Renal cortex interstitium (tissue), 11 donors: Measurements from ENCODE around the gene MAP3K5. TPM values are rescaled to one million over a fixed set of nuclear protein-coding genes. Genes with fewer than 3 reads are reported as not detected.
"Not testable (repeated sequence)": the region's sequence is repeated elsewhere in the genome, so short reads cannot be mapped to it uniquely, and the experiment has no call there.

Experiments used
- DNase-seq, 11 donors: peaks; one replicate each; pipeline ENCODE4 v3.0.0-alpha.2; 2013; ENCODE audit warnings: low read depth in 9 of 11, low spot score in 4 of 11; ENCODE audit errors: extremely low read depth in 1 of 11
- polyA plus RNA-seq, 3 donors: library from polyadenylated mRNA; unstranded; fragments of 120-200 nt; gene quantifications; one replicate each; pipeline ENCODE4 v1.2.1, GENCODE V29; 2013; ENCODE audit not compliant: insufficient read length in 3 of 3

Gene MAP3K5
- polyA plus RNA-seq, 3 donors, result 5.1 to 10.0 (median 5.6) TPM

DNA sequence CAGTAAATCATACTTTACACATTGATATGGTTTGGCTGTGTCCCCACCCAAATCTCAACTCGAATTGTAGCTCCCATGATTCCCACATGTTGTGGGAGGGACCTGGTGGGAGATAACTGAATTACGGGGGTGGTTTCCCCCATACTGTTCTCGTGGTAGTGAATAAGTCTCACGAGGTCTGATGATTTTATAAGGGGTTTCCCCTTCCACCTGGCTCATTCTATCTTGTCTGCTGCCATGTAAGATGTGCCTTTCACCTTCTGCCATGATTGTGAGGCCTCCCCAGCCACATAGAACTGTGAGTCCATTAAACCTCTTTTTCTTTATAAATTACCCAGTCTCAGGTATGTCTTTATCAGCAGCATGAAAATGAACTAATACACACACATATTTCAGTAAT is 79.6 kb downstream of the MAP3K5 start:
- DNase-seq, result not testable (repeated sequence)

DNA sequence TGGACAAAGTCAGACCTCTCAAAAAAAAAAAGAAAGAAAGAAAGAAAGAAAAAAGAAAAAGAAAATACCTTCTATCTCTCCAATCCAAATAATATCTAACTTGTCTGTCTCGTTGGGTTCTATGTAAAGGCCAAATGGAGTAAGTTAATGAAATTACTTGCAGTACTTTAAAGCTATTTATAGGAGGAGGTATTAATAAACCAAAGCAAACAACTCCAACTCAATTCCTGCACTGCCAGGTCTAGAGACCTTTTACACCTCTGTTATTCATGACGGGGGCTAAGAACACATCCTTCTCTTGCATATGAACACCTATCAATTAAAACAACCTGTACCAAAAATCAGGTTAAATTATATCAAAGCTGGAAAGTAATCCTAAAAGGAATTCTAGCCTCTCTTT is 80.6 kb downstream of the MAP3K5 start:
- no peak for DNase-seq

DNA sequence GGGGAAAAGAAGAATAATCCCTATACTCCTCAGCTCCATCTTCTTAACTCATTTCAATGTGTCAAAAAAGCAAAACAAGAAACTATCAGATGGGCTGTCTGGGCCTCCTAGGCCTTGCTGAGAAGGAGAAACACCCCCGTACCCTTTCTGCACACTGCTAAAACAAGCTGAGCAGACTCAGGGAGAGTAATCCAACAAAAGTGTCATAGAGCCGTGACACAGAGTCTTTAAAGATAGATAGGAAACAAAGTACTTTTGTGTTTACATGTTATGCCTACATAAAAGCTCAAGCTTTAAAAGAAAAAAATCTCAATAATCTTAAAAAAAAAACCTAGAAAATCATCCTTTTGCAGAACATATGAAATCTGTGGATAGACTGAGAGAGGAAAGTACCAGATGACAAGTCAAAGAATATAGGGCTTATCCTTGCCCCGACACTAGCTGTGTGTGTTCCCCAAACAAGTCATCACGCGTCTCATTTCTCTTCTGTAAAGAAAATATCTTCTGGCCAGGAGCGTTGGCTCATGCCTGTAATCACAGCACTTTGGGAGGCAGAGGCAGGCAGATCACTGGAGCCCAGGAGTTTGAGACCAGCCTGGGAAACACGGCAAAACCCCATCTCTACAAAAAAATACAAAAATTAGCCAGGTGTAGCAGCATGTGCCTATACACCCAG is 81.3 kb downstream of the MAP3K5 start:
- DNase-seq, result no peak

- no peak for DNase-seq
These were observed 82.8 kb downstream of the MAP3K5 start for GRCh38 chr6:136709429-136709828.

GRCh38 chr6:136706430-136706829 is 85.8 kb downstream of the MAP3K5 start:
- DNase-seq, result no peak

DNA sequence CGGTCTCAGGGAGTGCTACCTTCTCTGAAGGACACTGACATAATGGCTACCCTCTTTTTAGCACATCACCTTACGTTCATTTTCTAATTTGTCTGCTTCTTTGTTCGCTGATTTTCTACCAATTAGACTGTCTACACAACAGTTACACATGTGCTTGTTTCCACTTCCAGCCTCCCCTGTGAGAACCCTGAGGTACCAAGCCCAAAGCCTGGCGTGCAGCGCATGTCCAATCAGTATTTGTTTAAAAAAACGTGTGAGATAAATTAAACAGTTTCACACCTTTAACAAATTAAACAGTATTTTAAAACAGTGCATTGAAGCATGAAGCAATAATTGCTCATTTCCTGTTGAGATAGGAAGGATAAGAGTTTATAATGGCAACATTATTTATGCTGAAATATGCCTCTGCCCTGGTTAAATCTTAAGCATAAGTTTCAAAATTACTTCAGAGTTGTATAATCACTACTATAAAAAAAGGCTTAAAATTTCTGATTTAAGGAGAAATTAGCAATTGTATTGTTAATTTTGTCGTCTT is 88.9 kb downstream of the MAP3K5 start:
- DNase-seq, result no peak

DNA sequence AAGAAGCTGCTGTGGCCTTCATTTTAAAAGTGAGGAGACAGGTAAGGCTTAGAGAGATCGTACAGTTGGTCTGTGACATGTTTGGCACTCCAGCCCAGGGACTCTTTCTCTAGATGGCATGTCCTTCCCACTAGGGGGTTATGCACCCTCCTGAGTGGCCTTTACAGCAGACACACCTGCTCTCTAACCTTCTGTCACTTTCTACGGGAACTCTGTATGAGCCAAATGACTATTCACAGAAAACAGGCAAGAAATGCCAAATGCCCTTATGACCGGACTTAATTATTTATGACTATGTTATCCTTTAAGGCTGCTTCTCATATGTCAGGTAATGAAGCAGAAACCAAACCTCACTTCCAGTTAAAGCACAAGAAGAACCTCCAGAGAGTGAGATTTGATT is 91.2 kb downstream of the MAP3K5 start:
- no peak for DNase-seq

GRCh38 chr6:136699358-136699757 is 92.9 kb downstream of the MAP3K5 start:
- no peak for DNase-seq

- DNase-seq, result no peak
These were observed 95.4 kb downstream of the MAP3K5 start for GRCh38 chr6:136696783-136697364.

DNA sequence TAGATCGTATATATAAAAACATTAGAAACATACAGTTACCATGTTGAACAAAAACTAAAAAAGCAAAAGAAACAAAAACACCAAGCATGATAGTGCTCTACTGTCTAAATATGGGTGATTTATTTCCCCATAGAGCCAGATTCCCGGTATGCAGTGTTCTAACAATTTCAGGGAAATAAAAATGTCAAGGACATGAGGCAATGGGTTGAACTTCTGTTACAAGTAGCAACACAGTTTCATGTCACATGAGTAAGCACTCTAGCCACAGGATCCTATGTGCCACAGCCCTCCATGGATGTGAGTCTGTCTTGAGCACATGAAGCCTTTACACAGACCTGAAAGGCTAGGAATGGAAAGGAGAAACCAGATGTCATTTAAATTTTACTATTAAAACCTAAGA is 96.0 kb downstream of the MAP3K5 start:
- DNase-seq, result peak in 7 of 11 donors; percentile 7 to 41 (median 24)

GRCh38 chr6:136695412-136695811 is 96.9 kb downstream of the MAP3K5 start:
- no peak for DNase-seq

DNA sequence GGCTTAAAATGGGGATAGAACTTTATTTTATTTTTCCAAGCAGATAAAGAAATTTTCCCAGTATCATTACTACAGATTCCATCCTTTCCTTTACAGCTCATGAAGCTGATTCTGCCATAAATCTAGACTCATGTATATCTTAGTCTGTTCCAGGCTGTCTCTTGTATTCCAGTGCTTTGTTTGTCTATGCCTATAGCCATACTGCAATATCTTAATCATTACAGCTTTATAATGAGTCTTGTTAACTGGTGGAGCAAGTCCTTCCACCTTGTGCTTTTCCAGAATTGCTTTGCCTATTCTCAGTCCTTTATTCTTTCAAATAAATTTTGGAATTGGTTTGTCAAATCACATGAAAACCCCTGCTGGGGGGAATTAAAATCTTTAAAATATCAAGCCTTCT is 99.2 kb downstream of the MAP3K5 start:
- no peak for DNase-seq

DNA sequence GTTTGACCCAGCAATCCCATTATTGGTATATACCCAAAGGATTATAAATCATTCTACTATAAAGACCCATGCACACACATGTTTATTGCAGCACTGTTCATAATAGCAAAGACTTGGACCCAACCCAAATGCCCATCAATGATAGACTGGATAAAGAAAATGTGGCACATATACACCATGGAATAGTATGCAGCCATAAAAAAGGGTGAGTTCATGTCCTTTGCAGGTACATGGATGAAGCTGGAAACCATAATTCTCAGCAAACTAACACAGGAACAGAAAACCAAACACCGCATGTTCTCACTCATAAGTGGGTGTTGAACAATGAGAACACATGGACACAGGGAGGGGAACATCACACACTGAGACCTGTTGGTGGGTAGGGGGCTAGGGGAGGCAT is 104.4 kb downstream of the MAP3K5 start:
- not testable (repeated sequence) for DNase-seq

DNA sequence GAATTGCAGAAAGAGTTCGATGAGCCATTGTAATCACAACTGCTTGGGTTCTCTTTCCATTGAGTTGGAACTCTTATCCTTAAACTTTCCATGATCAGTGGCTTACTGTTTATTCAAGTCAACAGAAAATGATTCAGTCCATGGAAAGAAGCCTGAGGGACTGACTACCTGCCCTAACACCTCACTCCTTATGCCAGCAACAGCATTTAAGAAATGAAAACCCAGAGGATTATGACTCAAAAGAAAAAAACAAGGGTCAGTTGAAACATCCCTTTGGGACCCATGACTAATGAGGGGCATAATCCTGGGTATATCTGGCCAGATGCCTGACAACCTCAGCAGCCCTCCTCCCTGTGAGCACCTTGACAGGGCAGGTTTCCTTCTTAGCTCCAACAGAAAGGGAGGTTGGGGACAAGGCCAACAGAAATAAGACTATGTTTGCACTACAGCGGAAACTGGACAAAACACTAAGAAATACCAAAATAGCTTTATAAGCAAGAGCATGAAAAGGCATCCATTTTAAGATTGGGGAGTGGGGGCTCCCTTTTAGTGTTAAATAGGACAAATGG is 106.7 kb downstream of the MAP3K5 start:
- DNase-seq, result no peak

DNA sequence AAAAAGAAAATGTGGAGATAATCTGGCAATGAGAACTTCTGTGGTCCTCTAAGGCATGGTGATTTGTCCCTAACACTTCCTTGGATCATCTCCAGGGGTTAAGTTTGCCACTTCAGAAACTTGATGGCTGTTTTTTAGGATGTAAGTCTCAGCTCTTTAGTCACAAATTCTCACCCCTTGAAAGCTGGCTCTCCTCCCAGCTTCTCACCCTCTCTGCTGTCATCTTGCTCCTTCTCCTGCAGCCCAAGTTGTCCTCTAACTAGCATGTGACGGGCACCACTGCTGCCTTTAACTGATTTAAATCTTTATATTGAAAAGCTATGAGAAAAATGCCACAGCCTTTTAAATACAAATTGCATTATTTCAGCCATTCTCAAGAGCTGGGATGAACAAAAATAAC is 107.8 kb downstream of the MAP3K5 start:
- DNase-seq, result no peak

DNA sequence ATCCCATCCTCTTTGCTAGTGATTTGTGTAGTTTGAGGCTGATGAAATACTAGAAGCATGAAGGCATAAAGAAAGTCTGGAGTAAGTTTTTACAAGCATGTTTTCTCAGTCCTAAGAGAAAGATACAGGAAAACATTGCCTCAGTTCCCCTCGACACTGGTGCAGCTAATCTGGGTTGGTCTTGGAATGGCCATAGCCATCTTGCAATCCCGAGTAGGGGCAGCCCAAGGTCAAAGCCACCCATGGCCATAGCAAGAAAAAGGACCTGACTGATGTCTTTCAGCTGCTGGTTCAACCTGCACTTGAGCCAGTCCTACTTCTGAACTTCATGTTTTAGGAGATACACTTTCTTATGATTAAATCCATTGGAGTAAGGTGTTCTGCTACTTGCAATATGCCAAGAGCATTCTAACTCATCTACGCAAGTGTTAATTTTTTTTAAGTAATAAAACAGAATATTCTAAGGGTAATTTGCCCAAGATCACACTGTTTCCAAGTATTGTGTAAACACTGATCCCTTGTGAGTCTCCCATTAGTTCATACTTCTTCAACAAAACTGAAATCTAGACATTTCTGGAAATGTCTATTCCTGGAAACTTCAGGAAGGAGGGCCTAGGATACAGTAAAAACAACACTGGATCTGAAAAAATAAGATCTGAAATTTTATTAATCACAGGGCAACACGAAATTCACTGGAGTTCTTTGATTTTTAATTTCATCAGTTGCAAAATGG is 108.9 kb downstream of the MAP3K5 start:
- no peak for DNase-seq

DNA sequence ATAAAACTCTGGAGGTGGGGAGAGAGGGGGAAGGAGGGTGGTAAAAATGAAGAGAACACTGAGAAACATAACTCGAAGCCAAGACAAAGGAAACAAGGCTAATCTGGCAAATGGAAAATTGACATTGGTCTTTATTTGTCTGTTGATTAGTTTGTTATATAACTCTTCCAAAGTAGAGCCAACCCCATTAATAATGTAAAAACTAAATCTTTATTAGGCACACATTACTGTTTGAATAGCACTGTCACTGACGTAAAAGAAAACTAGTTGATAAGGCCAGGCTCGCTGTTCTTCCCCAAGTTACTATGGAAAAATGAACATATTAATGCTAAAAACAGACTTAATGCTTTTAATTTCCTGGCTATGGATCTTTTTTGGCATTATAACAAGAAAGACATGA is 110.0 kb downstream of the MAP3K5 start:
- DNase-seq, result no peak

GRCh38 chr6:136677822-136678221 is 114.5 kb downstream of the MAP3K5 start:
- peak in 6 of 11 donors; percentile 12 to 48 (median 36) for DNase-seq

DNA sequence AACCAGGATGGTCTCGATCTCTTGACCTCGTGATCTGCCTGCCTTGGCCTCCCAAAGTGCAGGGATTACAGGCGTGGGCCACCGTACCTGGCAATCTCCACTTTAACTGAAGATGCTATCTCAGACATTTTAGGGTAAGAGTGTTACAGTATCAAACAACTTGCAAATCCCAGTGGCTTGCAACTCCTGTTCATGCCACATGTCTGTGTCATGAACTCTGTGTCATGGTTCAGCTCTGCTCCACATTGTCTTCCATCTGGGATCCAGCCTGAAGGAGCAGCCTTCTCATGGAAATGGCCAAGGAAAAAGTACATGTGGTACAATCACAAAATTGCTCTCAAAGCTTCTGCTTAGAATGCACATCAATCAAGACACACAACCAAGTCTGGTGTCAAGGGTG is 114.9 kb downstream of the MAP3K5 start:
- no peak for DNase-seq

DNA sequence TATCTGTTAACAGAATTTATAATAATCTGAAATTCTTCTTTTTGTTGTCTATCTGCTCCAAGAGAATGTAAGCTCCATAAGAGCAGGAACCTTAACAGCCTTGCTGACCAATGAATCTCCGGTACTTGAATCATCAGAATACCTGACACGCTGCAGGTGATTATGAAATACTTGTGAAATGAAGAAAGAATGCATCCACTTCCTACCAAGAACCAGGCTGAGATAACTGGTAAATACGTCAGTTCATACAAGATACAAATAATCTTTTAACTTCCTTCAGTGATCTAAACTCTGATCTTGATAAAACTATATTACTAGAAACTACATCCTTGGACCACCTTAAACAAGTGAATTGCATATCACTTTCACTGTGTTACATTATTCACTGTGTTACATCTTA is 116.2 kb downstream of the MAP3K5 start:
- DNase-seq, result no peak
